ENCODE results near the gene ABR. TPM values are rescaled to one million over a fixed set of nuclear protein-coding genes. Genes with fewer than 3 reads are reported as not detected.

The ABR gene
- total and polyA plus RNA-seq, 2 of the 13 experiments (the other 11 are each of a cell fraction or from before 2014, with no cell fraction given): 12.4 to 40.4 TPM

GRCh38 chr17:981292-981658 is 198.5 kb downstream of the ABR start:
- Histone ChIP-seq H3K4me2 (ENCODE audit: low read depth, low read length) (peak overlapping the region; percentile 84), H3K36me3 (replicated peaks in 1 of 2; ENCODE audit: control insufficient read depth in 1 of 2, insufficient read depth in 2 of 2, low read length in 2 of 2) (no peaks in the 10 kb centered on the region), H3K9ac (ENCODE audit: insufficient read depth, low read depth, low read length) (peak overlapping the region; percentile 41; the same call in 1 of the 2 replicates), H3K27me3 (ENCODE audit: control insufficient read depth in 1 of 2, insufficient read depth in 2 of 2, low read length in 2 of 2) (no peaks in the 10 kb centered on the region), H3K79me2 (ENCODE audit: insufficient read depth, low read length) (peaks cover 22% of the 10 kb centered on the region), H2AFZ (ENCODE audit: low read length) (peak overlapping the region; percentile 28), H4K20me1 (ENCODE audit: insufficient read depth, low read length) (no peaks in the 10 kb centered on the region), H3K27ac (ENCODE audit: extremely low read length, insufficient read depth, low read length) (no peak overlapping the region), H3K4me1 (ENCODE audit: insufficient read depth, low read length) (peaks cover 53% of the 10 kb centered on the region), H3K4me3 (replicated peaks in 1 of 3; ENCODE audit: insufficient read depth in 1 of 3, low read depth in 2 of 3, low read length in 3 of 3) (peak overlapping the region in 2 of 3 experiments; percentile 66 to 85; a peak in 2 of 6 replicates), H3K9me3 (ENCODE audit: low read length) (no peaks in the 10 kb centered on the region)
- 19% methylated on average over 10 of the region's 10 CpGs for WGBS (ENCODE audit: low lambda C conversion rate)
- DNase-seq (ENCODE audit: low spot score) (no peak), ATAC-seq (no peak), FAIRE-seq (no peak)
- POLR2A ChIA-PET: interaction anchor here (1.0 to 2.9 kb wide), 11 partner anchors 15 to 629 kb away, joined by 3 to 27 read pairs (median 8); partner anchors contain the start of genes GEMIN4, GLOD4, MRM3 and RPH3AL
- BruUV-seq (replicated peaks): no TSS peak
- in situ Hi-C loops (cut with HindIII; ENCODE audit: extremely low pct_ligation_motif_present, low pct_unique_long_range_greater_than_20kb): loop anchor here (5.0 kb wide), 2 partner anchors 99 to 199 kb away; partner anchors contain the start of genes GLOD4 and MRM3
- CTCF ChIA-PET (ENCODE audit: low intra/inter-chr PET ratio, low total read pairs): interaction anchor here (2.2 to 2.4 kb wide), 2 partner anchors 102 to 186 kb away, joined by 10 to 13 read pairs; no protein-coding TSS in a partner anchor
- intact Hi-C loops (cut with micrococcal nuclease; ENCODE audit: unreplicated experiment): loop anchor here (2.0 kb wide), 1 partner anchor 186 kb away; no protein-coding TSS in a partner anchor
- TF ChIP-seq NFKB2 (CRISPR knock-in tag; IDR thresholded peaks at IDR 0.05; ENCODE audit: borderline replicate concordance) (no peak), DRAP1 (CRISPR knock-in tag; IDR thresholded peaks at IDR 0.05) (0 out of 2 replicates have a peak, but pooled peaks have one; percentile 17), KLF16 (CRISPR knock-in tag; IDR thresholded peaks at IDR 0.05) (0 out of 4 replicates have a peak, but pooled peaks of 1 of the 2 experiments have one; percentile 2), ZNF230 (CRISPR knock-in tag; IDR thresholded peaks at IDR 0.05) (no peak), MZF1 (CRISPR knock-in tag; IDR thresholded peaks at IDR 0.05; ENCODE audit: borderline replicate concordance) (no peak), NCOA2 (CRISPR knock-in tag; IDR thresholded peaks at IDR 0.05) (no peak), ZKSCAN5 (CRISPR knock-in tag; IDR thresholded peaks at IDR 0.05) (no peak), GMEB2 (CRISPR knock-in tag; IDR thresholded peaks at IDR 0.05; ENCODE audit: low read depth) (no peak), REXO4 (CRISPR knock-in tag; IDR thresholded peaks at IDR 0.05; ENCODE audit: borderline replicate concordance) (no peak), ZNF18 (CRISPR knock-in tag; IDR thresholded peaks at IDR 0.05; ENCODE audit: insufficient replicate concordance) (no peak), ZNF704 (CRISPR knock-in tag; IDR thresholded peaks at IDR 0.05; ENCODE audit: borderline replicate concordance) (no peak), KDM4B (CRISPR knock-in tag; IDR thresholded peaks at IDR 0.05) (no peak), LCORL (IDR thresholded peaks at IDR 0.05) (no peak), LCORL (CRISPR knock-in tag; IDR thresholded peaks at IDR 0.05) (peak; percentile 9; the same call in 1 of the 2 replicates), ZNF775 (CRISPR knock-in tag; IDR thresholded peaks at IDR 0.05; ENCODE audit: borderline replicate concordance) (no peak)
